Vagina (tissue), 2 donors: ENCODE measurements around the gene SMC1B. TPM values are rescaled to one million over a fixed set of nuclear protein-coding genes. Genes with fewer than 3 reads are reported as not detected.

Experiments
- DNase-seq, 2 donors: peaks; one replicate each; pipeline ENCODE4 v3.0.0-alpha.2; 2017; ENCODE audit errors: extremely low spot score in 2 of 2
- H3K27ac ChIP-seq: fragments of 200-600 bp; sonication (generic); one replicate; pipeline ENCODE4 v1.5.1; 2019
- H3K27me3 ChIP-seq: fragments of 200-600 bp; sonication (generic); one replicate; pipeline ENCODE4 v1.5.1; 2019
- H3K36me3 ChIP-seq, 2 donors: fragments of 200-600 bp; sonication (generic); one replicate each; pipeline ENCODE4 v1.5.1; 2017 to 2019
- H3K4me1 ChIP-seq: fragments of 200-600 bp; sonication (generic); one replicate; pipeline ENCODE4 v1.5.1; 2019
- H3K4me3 ChIP-seq, 2 donors: fragments of 200-600 bp; sonication (generic); 1 replicate in 1 of 2; 2 replicates in 1 of 2; pipeline ENCODE4 v1.5.1; 2016 to 2019
- H3K9me3 ChIP-seq: fragments of 200-600 bp; sonication (generic); one replicate; pipeline ENCODE4 v1.5.1; 2019
- CTCF ChIP-seq, 3 experiments: fragments of 450-650 bp in 2 of 3; fragments of 200-600 bp in 1 of 3; sonication (generic) in 1 of 3; IDR thresholded peaks; one replicate each; pipeline ENCODE4 v1.5.1; 2017 to 2019; ENCODE audit warnings: antibody characterized with exemption in 3 of 3, mild to moderate bottlenecking in 2 of 3, moderate library complexity in 2 of 3
- POLR2A ChIP-seq, 2 donors: fragments of 450-650 bp; IDR thresholded peaks; one replicate each; pipeline ENCODE4 v1.6.1; 2017; ENCODE audit warnings: antibody characterized with exemption in 2 of 2, mild to moderate bottlenecking in 2 of 2, moderate library complexity in 2 of 2
- POLR2AphosphoS5 ChIP-seq, 2 donors: sonication (generic); formaldehyde crosslinking; IDR thresholded peaks; one replicate each; pipeline ENCODE4 v1.9.0; 2017; ENCODE audit warnings: antibody characterized with exemption in 2 of 2, mild to moderate bottlenecking in 2 of 2, low read depth in 1 of 2; ENCODE audit not compliant: insufficient read depth in 1 of 2
- intact Hi-C: fragments of 100-400 bp; cut with DNase I; formaldehyde crosslinking; loops from one replicate; pipeline ENCODE4 v1.15.1; 2023
- total RNA-seq: library from RNA; depleted of rRNA; stranded (reverse); fragments of >200 nt; gene quantifications from one replicate; pipeline ENCODE4 v1.2.3, GENCODE V29; 2016

The SMC1B gene
- total RNA-seq, 1 donor from 2014 or later: not detected

GRCh38 chr22:45427114-45427513, 13.7 kb upstream of the SMC1B start:
- Histone ChIP-seq H3K27ac (no peak overlapping the region), H3K4me1 (peaks cover 6% of the 10 kb centered on the region), H3K36me3 (no peaks in the 10 kb centered on the region), H3K9me3 (no peaks in the 10 kb centered on the region), H3K27me3 (no peaks in the 10 kb centered on the region), H3K4me3 (no peak overlapping the region)
- DNase-seq: peak in 1 of 2 donors; percentile 4
- no peak for TF ChIP-seq CTCF (IDR thresholded peaks at IDR 0.05)
- TF ChIP-seq POLR2A (IDR thresholded peaks at IDR 0.05): no peak
- TF ChIP-seq POLR2AphosphoS5 (IDR thresholded peaks at IDR 0.05; ENCODE audit: insufficient read depth in 1 of 2, low read depth in 1 of 2): no peak
- intact Hi-C loops: no loop called here

- Histone ChIP-seq H3K9me3 (no peaks in the 10 kb centered on the region), H3K27me3 (no peaks in the 10 kb centered on the region), H3K4me1 (peaks cover 6% of the 10 kb centered on the region), H3K36me3 (no peaks in the 10 kb centered on the region), H3K4me3 (no peak overlapping the region), H3K27ac (no peak overlapping the region)
- DNase-seq: peak; percentile 71 to 82
- TF ChIP-seq POLR2AphosphoS5 (IDR thresholded peaks at IDR 0.05; ENCODE audit: insufficient read depth in 1 of 2, low read depth in 1 of 2): no peak
- no peak for TF ChIP-seq CTCF (IDR thresholded peaks at IDR 0.05)
- no peak for TF ChIP-seq POLR2A (IDR thresholded peaks at IDR 0.05)
- intact Hi-C loops: no loop called here
Measured at GRCh38 chr22:45426387-45426786, 13.0 kb upstream of the SMC1B start.

GRCh38 chr22:45425531-45426265, 12.3 kb upstream of the SMC1B start:
- H3K27ac ChIP-seq: no peak overlapping the region
- DNase-seq: peak in 1 of 2 donors; percentile 94
- no peak overlapping the region for H3K4me3 ChIP-seq
- intact Hi-C loops: no loop called here
- H3K27me3 ChIP-seq: no peaks in the 10 kb centered on the region
- H3K9me3 ChIP-seq: no peaks in the 10 kb centered on the region
- TF ChIP-seq POLR2A (IDR thresholded peaks at IDR 0.05) (no peak), CTCF (IDR thresholded peaks at IDR 0.05) (no peak), POLR2AphosphoS5 (IDR thresholded peaks at IDR 0.05; ENCODE audit: insufficient read depth in 1 of 2, low read depth in 1 of 2) (no peak)
- no peaks in the 10 kb centered on the region for H3K36me3 ChIP-seq
- H3K4me1 ChIP-seq: peaks cover 6% of the 10 kb centered on the region

DNA sequence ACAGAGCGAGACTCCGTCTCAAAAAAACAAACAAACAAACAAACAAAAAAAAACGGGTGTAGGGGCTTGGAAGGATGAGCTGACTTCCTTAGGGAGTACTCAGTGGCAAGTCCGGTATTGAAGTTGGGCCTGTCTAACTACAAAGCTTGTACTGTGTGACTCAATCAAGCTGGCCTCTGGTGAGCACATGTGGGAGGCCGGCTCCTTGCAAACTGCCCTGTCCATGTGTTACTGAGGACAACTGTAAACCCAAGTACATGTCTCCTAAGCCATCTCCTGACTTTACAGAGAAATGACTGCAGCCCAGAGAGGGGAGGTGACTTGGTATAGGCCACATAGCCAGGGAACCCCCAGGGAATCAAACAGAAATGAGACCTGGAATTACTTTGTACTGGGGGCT, 11.7 kb upstream of the SMC1B start:
- TF ChIP-seq CTCF (IDR thresholded peaks at IDR 0.05) (no peak), POLR2A (IDR thresholded peaks at IDR 0.05) (no peak), POLR2AphosphoS5 (IDR thresholded peaks at IDR 0.05; ENCODE audit: insufficient read depth in 1 of 2, low read depth in 1 of 2) (no peak)
- Histone ChIP-seq H3K36me3 (no peaks in the 10 kb centered on the region), H3K27me3 (no peaks in the 10 kb centered on the region), H3K4me3 (no peak overlapping the region), H3K4me1 (peaks cover 6% of the 10 kb centered on the region), H3K27ac (no peak overlapping the region), H3K9me3 (no peaks in the 10 kb centered on the region)
- intact Hi-C loops: no loop called here
- peak in 1 of 2 donors; percentile 58 for DNase-seq

- H3K4me3 ChIP-seq: no peak overlapping the region
- intact Hi-C loops: no loop called here
- no peaks in the 10 kb centered on the region for H3K36me3 ChIP-seq
- no peaks in the 10 kb centered on the region for H3K9me3 ChIP-seq
- DNase-seq: no peak
- H3K27ac ChIP-seq: no peak overlapping the region
- H3K27me3 ChIP-seq: no peaks in the 10 kb centered on the region
- H3K4me1 ChIP-seq: peaks cover 6% of the 10 kb centered on the region
- TF ChIP-seq CTCF (IDR thresholded peaks at IDR 0.05) (no peak), POLR2A (IDR thresholded peaks at IDR 0.05) (no peak), POLR2AphosphoS5 (IDR thresholded peaks at IDR 0.05; ENCODE audit: insufficient read depth in 1 of 2, low read depth in 1 of 2) (peak in 1 of 2 donors; percentile 37)
Measured at GRCh38 chr22:45424241-45424731, 10.9 kb upstream of the SMC1B start.
